ENCODE measurements around the gene POLG. TPM values are rescaled to one million over a fixed set of nuclear protein-coding genes. Genes with fewer than 3 reads are reported as not detected.

Gene POLG
- total RNA-seq, 2 experiments from 2014 or later, result 80.2 to 93.7 TPM

DNA sequence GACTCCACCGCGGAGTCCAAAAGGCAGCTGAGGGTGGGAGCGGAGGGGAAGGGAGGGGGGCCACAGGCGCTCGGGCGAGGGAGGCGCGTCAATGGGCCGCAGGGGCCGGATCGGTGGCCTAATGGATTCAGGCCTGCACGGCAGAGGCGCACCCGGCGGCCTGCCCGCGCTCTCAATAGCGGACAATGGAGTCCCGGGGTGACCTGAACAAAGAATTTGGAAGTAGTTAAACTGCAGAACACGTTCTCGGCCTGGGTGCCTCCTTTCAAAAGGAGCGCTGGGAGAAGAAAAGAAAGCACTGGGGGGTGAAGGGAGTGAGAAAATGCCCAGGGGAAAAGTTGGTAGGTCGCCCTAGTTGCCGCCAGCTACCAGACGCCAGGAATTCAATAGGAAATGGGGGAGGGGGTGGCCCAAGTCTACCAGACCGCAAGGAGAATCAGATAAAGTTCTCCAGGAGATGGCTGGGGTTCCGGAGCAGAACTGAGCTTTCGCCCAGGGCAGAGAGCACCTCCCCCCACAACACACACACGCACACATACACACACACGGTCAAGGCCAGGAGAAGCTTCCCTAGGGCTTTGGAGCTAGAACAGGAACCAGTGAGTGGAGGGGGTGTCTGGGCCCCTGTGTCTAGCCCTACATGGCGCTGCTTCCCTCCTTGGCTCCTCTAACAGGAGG, 25.8 kb upstream of the POLG start:
- no peak overlapping the region for H3K27ac ChIP-seq (ENCODE audit: low read depth, low read length, poor library complexity, severe bottlenecking)
- intact Hi-C loops (cut with micrococcal nuclease; ENCODE audit: unreplicated experiment), result no loop called here
- no peak for DNase-seq (ENCODE audit: low spot score)
- no peak overlapping the region for H2AFZ ChIP-seq (ENCODE audit: low read length)
- BruUV-seq (replicated peaks), result no TSS peak
- no peaks in the 10 kb centered on the region for H3K9me2 ChIP-seq (ENCODE audit: insufficient read depth, low read length)
- TF ChIP-seq, protein P1, sequence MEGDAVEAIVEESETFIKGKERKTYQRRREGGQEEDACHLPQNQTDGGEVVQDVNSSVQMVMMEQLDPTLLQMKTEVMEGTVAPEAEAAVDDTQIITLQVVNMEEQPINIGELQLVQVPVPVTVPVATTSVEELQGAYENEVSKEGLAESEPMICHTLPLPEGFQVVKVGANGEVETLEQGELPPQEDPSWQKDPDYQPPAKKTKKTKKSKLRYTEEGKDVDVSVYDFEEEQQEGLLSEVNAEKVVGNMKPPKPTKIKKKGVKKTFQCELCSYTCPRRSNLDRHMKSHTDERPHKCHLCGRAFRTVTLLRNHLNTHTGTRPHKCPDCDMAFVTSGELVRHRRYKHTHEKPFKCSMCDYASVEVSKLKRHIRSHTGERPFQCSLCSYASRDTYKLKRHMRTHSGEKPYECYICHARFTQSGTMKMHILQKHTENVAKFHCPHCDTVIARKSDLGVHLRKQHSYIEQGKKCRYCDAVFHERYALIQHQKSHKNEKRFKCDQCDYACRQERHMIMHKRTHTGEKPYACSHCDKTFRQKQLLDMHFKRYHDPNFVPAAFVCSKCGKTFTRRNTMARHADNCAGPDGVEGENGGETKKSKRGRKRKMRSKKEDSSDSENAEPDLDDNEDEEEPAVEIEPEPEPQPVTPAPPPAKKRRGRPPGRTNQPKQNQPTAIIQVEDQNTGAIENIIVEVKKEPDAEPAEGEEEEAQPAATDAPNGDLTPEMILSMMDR (conservative IDR thresholded peaks at IDR 0.05; ENCODE audit: low read length), result no peak
- no peak for TF ChIP-seq EZH2phosphoT487 (IDR thresholded peaks at IDR 0.05; ENCODE audit: borderline replicate concordance, low read depth, low read length)
- no peak overlapping the region for H3K4me3 ChIP-seq (ENCODE audit: low read depth, low read length, poor library complexity, severe bottlenecking)
- peaks cover 3% of the 10 kb centered on the region for H3K4me1 ChIP-seq (ENCODE audit: insufficient read depth, low read length, poor library complexity, severe bottlenecking)
- CTCF ChIA-PET (ENCODE audit: unreplicated experiment), result interaction anchor here (0.5 to 1.3 kb wide), 4 partner anchors 80 to 873 kb away, joined by 3 to 6 read pairs (median 4); no protein-coding TSS in a partner anchor
- POLR2A ChIA-PET, result no interaction called here
- no peaks in the 10 kb centered on the region for H3K36me3 ChIP-seq (ENCODE audit: insufficient read depth, low read length)
- no peaks in the 10 kb centered on the region for H4K20me1 ChIP-seq (ENCODE audit: insufficient read depth, low read length)
- no peak overlapping the region for H3K4me2 ChIP-seq (ENCODE audit: low read length)
- H3K9me3 ChIP-seq (ENCODE audit: low read length), result no peaks in the 10 kb centered on the region
- H3K79me2 ChIP-seq (ENCODE audit: insufficient read depth, low read depth, low read length), result no peaks in the 10 kb centered on the region

DNA sequence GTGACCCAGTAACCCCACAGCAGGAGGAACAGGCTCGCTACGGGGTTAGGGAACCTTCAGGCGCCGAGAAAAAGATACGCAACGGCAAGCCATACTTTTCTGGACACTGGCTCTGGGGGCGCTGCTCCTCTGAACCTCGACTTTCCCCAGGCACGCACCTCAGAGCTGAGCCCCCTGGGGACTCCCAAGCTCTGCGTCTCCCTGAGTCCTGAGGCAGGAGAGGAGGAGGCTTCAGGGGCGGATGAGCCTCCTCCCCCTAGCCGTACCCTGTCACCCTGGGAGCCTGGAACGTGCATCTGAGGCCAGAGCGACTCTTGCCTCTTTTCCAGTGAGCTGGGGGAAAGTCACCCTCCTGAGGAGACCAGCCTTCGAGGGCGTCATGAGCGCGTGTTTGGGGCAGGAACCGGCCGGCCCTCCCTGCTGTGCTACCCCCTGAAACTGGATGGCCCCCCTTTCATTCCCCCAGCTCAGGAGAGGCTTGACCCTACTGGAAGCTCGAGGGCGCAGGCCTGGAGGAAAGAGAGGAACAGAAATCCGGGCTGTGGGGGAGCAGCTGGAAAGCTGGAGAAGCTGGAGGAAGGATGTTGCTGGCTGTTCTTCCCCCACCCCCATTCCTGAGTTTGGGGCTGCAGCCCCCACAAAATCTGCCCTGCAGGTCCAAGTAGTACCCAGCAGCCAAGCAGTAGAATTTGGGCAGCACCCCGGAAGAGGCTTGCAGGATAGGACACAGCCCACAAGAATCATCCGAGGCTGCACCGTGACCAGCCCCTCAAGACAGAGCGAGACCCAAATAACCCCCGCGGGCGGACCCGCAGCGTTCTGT, 25.1 kb upstream of the POLG start:
- no peaks in the 10 kb centered on the region for H3K79me2 ChIP-seq (ENCODE audit: insufficient read depth, low read depth, low read length)
- no peak for DNase-seq (ENCODE audit: low spot score)
- H3K27ac ChIP-seq (ENCODE audit: low read depth, low read length, poor library complexity, severe bottlenecking), result no peak overlapping the region
- H3K4me3 ChIP-seq (ENCODE audit: low read depth, low read length, poor library complexity, severe bottlenecking), result no peak overlapping the region
- H3K4me1 ChIP-seq (ENCODE audit: insufficient read depth, low read length, poor library complexity, severe bottlenecking), result peaks cover 3% of the 10 kb centered on the region
- intact Hi-C loops (cut with micrococcal nuclease; ENCODE audit: unreplicated experiment), result no loop called here
- no peaks in the 10 kb centered on the region for H3K36me3 ChIP-seq (ENCODE audit: insufficient read depth, low read length)
- H3K9me2 ChIP-seq (ENCODE audit: insufficient read depth, low read length), result no peaks in the 10 kb centered on the region
- no TSS peak for BruUV-seq (replicated peaks)
- peak overlapping the region; percentile 69; the same call in 1 of the 2 replicates for H3K4me2 ChIP-seq (ENCODE audit: low read length)
- ChIA-PET CTCF (ENCODE audit: unreplicated experiment) (interaction anchor here (0.5 to 1.3 kb wide), 7 partner anchors 12 to 873 kb away, joined by 3 to 8 read pairs (median 3); no protein-coding TSS in a partner anchor), POLR2A (interaction anchor here (0.5 to 0.6 kb wide), 2 partner anchors 15 to 16 kb away, joined by 4 read pairs; no protein-coding TSS in a partner anchor)
- no peaks in the 10 kb centered on the region for H4K20me1 ChIP-seq (ENCODE audit: insufficient read depth, low read length)
- TF ChIP-seq, protein P1 (conservative IDR thresholded peaks at IDR 0.05; ENCODE audit: low read length), result no peak
- no peak for TF ChIP-seq EZH2phosphoT487 (IDR thresholded peaks at IDR 0.05; ENCODE audit: borderline replicate concordance, low read depth, low read length)
- no peaks in the 10 kb centered on the region for H3K9me3 ChIP-seq (ENCODE audit: low read length)
- H2AFZ ChIP-seq (ENCODE audit: low read length), result no peak overlapping the region

Measured in OCI-LY7 (cell line).